HG03060 (cell line): Measurements from ENCODE around the gene SAP30L.

Source experiments
- ATAC-seq: cut with Tn5 transposase; IDR thresholded peaks from one replicate; pipeline ENCODE4 v1.9.1; 2021; ENCODE audit warnings: low read depth, moderate number of reproducible peaks; ENCODE audit not compliant: unreplicated experiment

SAP30L gene

GRCh38 chr5:154445422-154446194, at the start of gene SAP30L:
Gene SAP30L (plus strand): TSS chr5:154445997. CDS start chr5:154446605, 608 bp downstream.
- peak; percentile 87 for ATAC-seq

DNA sequence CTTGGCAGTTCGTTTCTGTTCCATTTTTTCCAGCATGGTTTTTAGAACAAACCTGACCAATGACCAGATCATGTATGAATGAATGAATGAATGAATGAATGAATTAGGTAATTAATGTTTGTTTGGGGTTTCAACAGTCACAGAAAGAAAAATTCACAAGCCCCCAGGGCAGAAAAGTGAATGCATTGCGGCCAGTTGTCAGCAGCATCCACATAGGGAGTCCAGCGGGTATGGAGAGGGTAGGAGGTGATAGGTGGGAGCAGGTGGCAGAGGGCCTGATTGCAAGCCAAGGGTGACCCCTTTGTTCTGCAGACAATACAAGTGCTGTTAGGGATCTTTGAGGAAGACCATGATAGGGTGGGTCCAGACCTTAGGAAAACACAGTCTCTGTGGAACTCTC, 49.7 kb upstream of the SAP30L start:
- ATAC-seq = no peak

DNA sequence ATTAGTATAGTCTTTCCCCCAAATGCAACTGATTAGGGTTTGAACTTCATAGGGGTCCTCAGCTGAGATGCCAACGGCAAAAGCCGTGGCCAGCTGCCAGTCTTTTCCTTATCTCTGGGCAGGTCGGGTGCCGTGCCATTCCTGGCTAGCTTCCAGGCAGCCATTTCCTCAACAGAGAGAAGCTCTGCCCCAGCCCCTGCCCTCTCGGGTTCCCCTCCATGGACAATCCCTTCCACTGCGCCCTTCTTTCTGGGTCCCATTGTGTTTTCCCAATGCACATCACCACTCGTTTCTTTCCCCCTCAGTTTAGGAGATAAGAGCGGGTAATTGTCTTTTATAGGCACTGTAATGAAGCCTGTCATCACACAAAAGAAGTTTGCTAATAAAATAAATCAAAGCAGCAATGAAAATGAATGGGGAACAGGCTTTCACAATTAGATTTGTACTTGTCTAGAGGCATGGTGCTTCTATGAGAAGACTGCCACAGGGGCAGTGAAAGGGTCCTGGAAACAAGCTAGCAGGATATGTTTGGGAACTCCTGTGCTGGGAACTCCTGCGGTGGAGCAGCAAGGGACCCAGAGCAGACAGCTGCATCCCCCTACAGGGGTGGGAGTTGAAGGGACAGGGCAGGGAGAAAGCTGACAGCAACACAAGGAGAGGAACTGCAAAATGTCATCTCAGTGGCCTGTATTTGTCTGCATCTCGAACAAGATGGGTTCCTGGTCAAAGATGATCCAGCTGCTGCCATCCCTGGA, 48.0 kb upstream of the SAP30L start:
- no peak for ATAC-seq

DNA sequence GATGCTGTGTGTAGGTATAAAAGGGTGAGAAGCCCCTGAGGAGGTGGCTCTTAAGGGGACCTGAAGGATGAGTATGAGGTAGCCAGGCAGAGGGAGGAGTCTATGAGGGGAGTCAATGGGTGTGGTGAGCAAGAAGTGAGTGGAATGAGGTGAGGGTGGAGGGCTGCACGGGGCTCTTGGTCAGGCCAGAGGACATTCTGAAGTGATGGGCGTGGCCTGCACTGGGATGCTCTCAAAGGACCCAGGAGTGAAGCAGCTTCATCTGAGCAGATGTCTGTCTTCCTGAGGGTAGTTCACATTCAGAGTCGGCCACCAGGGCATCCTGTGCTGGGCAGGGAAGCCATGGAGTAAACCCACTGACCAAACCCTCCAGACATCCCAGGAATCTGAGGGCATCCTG, 45.1 kb upstream of the SAP30L start:
- ATAC-seq = no peak

- ATAC-seq = no peak
These were observed 44.4 kb upstream of the SAP30L start for GRCh38 chr5:154401355-154401754.

GRCh38 chr5:154401931-154402330, 43.9 kb upstream of the SAP30L start:
- no peak for ATAC-seq

DNA sequence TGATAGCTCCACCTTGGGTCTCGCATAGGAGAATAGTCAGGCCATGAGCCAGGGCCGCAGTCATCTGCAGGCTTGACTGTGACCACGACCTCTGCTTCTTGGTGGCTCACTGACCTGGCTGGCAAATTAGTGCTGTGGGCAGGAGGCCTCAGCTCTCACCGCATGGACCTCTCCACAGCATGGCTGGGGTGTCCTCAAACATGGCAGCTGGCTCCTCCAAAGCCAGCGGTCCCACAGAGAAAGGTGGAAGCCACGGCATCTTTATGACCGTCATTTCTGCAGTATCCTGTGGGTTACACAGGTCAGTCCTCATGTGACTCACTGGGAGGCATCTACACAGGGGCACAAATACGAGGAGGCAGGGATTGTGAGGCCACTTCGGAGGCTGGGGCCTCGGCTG, 43.2 kb upstream of the SAP30L start:
- no peak for ATAC-seq

DNA sequence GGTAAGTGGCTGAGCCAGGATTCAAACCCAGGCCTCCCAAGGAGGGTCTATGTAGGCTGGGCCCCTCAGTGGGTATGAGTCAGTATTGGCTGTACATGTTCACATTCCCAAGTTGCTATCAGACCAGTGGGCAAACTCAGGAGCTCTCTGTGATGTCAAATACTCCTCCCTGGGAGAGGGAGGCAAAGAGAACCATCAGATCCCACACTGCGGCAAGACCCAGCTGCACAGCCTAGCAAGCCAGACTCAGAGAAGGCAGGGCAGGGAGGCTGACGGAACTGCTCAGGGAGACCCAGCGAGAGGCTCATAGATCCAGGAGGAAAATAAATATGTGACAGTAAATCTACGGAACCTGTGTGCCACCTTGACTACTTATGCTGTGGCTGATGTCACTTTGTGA, 42.6 kb upstream of the SAP30L start:
- no peak for ATAC-seq

DNA sequence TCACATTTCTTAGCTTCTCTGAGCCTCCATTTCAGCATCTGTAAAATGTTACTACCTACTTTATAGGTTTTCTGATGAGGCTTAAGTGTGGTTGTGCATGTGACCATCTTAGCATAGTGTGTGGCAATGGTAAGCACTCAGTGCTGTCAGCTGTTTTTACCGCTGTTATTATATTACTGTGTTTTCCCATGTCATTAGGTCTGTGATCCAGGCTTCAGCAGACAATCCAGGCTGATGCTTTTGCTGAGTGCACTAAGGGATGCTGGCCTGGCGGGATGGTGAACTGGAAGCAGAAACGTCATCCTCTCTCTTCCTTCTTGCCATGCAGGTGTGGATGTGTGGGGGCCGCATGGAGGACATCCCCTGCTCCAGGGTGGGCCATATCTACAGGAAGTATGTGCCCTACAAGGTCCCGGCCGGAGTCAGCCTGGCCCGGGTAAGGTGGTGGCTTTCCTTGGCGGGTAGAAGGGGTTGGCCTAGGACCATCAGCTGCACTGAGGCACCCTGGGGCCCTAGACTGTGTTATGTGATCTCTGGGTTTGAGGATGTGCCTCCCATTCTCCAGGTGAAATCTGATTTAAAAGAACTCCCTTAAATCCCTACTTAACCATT, 41.9 kb upstream of the SAP30L start:
- no peak for ATAC-seq

DNA sequence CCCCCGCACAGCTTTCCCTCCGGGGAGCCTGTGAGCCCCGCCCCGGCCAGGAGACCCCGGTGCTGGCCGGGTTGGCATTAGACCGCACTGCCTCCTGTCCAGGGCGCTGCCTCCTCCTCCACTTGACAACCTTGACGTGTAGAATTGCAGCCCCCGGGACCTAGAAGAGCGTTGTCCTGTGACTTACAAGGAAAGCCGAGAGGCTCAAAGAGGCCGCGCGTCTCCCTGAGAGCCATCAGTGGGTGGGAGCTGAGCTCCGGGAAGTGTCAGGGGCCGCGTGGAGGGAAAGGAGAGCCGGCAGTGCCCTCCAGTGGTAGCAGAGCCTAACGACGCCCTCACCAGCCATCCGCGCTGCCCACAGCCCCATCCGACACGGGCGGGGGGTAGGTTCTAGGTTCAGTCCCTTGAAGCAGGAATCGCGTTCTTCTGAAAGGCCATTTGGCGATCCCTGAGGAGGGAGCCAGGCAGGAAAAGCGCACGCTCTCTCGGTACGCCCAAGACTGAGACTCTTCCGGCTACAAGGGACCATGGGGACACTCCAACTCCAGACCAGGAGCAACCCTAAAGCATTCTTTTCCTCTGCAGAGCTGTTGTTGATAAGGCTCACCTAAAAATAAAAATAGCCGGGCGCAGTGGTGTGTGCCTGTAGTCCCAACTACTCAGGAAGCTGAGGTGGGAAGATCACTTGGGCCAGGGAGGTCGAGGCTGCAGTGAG, 40.6 kb upstream of the SAP30L start:
- ATAC-seq = peak; percentile 73

GRCh38 chr5:154406231-154406630, 39.6 kb upstream of the SAP30L start:
- no peak for ATAC-seq

DNA sequence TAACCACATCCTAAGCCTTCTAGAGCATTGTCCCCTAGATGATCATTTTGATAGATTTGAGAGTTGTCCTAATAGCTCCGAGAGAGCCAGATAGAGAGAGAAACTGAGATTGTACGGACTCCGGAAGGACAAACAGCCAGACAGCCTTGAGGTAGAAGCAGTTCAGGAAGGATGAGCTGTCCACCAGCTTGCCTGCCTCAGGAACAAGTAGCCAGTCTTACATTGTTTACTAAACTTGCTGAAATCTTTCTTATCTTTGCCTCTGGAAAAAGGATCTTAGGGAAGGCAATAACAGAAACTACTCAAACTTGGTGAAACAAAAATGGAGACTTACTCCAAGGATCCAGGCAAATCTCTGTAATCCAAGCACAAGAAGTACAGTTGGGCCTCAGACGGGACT, 39.0 kb upstream of the SAP30L start:
- no peak for ATAC-seq

- ATAC-seq = no peak
These were observed 37.0 kb upstream of the SAP30L start for GRCh38 chr5:154408811-154409210.

DNA sequence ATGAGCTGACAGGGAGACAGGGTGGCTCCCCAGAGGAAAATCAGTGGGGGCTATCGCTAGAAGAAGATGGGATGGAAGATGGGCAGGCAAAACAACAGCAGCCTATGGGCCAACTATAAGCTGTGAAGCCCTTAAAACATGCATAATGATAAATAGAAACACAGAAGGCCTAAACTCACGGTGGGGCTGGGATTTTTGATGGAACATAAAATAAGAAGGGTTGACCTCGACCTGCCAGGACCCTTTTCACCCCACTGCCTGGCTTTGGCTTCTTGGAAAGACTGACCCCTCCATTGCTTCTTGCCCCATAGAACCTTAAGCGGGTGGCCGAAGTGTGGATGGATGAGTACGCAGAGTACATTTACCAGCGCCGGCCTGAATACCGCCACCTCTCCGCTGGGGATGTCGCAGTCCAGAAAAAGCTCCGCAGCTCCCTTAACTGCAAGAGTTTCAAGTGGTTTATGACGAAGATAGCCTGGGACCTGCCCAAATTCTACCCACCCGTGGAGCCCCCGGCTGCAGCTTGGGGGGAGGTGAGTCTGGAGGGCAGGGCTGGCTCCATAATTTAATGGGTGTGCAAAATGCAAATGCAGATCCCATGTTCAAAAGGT, 36.5 kb upstream of the SAP30L start:
- no peak for ATAC-seq

DNA sequence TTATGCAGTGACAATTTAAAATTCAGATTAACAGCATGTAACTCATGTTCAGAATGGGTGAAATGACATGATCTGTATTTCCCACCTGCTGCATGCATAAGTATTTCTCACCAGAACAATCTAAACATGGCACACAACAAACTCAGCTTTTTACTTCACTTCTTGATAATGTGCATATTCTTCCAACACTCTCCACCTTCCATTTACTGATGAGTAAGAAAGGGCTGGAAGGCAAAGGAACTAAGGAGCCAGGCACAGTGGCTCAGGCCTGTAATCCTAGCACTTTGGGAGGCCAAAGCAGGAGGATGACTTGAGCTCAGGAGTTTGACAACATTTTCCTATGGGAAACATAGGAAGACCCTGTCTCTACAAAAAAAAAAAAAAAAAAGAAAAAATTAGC, 35.8 kb upstream of the SAP30L start:
- ATAC-seq = no peak

DNA sequence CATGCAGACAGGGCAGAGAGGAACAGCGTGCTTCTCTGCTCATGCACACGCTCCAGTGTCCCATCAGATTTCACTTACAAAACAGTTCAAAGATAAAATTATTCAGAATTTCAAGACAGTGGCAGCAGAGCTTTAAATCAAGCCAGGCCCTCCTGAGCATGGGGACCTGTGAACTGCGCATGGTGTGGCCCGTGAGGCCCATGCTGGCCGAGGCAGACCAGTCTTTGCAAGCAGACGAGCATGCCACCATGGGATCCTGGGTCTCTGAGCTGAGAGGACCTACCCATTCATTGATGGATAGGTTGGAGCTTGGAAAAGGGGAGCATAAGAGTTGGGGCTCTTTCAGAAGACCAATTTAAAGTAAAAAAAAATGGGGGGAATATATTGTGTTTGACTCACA, 35.0 kb upstream of the SAP30L start:
- no peak for ATAC-seq

DNA sequence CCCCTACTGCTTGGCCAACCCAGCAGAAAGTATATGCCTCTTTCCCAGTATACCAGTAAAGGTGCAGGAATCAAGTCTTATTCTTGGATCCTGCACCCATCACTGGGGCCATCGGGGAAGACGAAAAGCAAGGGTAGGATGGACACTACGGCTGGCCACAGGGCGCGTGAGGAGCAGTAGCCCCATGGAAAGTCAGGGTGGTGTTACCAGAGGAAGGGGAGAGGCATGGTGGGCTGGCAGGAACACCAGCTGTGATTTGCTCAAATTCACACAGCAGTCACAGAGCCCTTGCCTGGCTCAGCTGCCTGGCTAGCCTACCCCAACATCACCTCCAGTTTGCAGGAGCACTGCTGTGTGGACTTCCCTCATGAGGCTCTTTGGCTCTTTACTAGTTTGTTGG, 34.5 kb upstream of the SAP30L start:
- no peak for ATAC-seq

DNA sequence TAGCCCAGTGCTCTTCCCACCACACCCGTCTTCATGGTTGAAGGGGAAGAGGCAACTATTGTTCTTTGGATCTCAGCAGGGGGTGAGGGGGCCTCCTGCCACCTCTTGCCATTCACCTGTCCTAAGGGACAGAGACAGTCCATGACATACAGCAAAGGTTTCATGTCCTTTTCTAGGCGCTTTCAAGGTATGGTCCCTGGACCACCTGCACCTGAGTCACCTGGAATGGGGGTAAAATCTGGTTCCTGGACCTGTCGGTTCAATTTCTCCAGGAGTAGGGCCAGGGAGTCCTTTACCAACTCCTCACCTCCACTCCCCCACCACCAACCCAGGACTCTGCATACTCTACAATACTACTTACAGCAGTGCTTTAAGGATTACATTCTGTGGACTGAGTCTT, 33.5 kb upstream of the SAP30L start:
- ATAC-seq = no peak

- ATAC-seq = no peak
These were observed 32.9 kb upstream of the SAP30L start for GRCh38 chr5:154412925-154413324.

GRCh38 chr5:154415114-154415513, 30.7 kb upstream of the SAP30L start:
- ATAC-seq = no peak
